ENCODE results near the gene RHO.
"Not testable (repeated sequence)": the region's sequence is repeated elsewhere in the genome, so short reads cannot be mapped to it uniquely, and the experiment has no call there.

RHO gene

DNA sequence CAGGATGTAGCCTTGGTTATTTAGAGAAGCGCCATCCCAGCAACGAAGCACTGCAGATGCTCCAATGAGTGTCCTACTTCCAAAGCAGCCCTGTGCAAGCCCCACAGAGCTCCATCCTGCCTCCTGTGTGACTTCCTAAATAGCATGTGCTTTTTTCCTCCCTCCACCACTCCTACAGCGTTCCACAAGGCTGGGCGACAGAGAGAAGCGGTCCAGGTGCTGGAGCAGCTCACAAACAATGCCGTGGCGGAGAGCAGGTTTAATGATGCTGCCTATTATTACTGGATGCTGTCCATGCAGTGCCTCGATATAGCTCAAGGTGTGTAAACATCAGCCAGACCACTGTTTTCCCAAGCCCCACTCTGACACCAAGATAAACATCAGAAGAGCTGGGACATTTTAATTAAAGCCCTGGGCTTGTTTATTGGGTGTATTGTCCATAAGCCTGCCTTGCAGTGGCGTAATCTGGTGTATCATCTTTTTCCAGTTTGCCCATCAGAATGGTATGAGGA, 22.2 kb upstream of the RHO start:
- TF ChIP-seq POLR2A (IDR thresholded peaks at IDR 0.05; ENCODE audit: low read depth, low read length) = no peak
- FAIRE-seq = no peak
- DNase-seq (ENCODE audit: insufficient read length, low spot score) = no peak

DNA sequence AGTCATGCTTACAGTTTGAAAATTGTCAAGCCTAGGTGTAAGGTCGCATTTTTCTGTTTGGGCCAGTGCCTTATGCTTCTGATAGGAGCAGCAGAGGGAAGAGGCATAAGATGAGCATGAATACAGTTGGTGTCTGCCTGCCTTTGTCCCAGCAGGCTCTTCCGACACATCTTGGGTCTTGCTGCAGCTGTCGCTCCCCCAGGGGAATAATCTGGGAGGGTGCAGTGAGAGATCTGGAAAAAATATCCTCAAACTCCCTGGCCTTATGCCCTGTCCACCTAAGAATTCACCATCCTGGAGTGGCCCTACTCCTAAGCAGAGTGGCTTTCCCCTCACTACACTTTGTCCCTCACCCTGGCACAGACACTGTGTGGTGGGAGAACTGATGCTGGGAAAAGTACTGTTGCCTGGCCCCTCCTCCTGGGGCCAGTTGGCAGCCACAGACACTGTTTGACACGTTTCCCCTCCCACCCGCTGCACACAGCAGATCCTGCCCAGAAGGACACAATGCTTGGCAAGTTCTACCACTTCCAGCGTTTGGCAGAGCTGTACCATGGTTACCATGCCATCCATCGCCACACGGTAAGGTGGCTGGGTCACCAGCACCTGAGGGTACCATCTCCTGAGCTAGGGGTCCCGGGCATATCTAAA, 21.1 kb upstream of the RHO start:
- no peak for TF ChIP-seq POLR2A (IDR thresholded peaks at IDR 0.05; ENCODE audit: low read depth, low read length)
- FAIRE-seq = no peak
- no peak for DNase-seq (ENCODE audit: insufficient read length, low spot score)

DNA sequence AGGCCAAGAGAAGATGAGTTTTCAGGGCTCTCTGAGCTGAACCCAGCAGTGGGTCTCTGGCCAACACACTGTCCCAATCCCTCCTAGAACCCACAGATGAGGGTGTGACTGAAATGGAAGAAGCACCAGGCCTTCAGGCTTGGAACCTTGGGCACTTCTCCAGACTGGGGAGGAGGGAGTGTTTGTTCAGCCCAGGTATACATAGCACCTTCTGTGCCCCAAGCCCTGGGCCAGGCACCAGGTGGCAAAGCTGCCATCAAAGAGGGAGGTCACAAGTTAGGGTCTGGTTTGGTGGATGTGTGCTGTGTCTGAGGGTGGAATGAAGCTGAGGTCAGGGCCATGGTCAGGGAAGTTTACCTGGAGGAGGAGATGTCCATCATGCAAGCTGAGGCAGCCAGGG, 15.8 kb upstream of the RHO start:
- FAIRE-seq (no peak), DNase-seq (ENCODE audit: insufficient read length, low spot score) (no peak)

DNA sequence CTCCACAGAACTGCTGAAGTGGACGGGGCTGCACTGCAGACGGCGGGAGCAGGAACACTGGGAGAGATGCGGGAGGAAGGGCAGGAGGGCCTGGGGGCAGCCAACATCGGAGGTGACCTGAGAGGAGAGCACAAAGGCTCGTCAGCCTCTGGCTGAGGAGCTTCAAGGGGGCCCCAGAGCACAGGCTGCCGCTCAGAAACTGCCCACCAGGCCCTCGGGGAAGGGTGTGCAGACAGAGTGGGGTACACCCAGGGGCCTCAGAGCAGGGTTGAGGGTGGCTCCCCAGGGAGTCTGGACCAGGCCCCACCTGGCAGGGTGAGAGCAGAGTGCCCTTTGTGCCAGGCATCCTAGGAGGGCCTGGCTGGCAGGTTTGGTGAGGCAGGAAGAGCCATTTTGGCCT, 14.7 kb upstream of the RHO start:
- FAIRE-seq = no peak
- no peak for DNase-seq (ENCODE audit: insufficient read length, low spot score)
- TF ChIP-seq POLR2A (IDR thresholded peaks at IDR 0.05; ENCODE audit: low read depth, low read length) = no peak

More for the DNA sequence above, 15.8 kb upstream of the RHO start:
- no peak for TF ChIP-seq POLR2A (IDR thresholded peaks at IDR 0.05; ENCODE audit: low read depth, low read length)

DNA sequence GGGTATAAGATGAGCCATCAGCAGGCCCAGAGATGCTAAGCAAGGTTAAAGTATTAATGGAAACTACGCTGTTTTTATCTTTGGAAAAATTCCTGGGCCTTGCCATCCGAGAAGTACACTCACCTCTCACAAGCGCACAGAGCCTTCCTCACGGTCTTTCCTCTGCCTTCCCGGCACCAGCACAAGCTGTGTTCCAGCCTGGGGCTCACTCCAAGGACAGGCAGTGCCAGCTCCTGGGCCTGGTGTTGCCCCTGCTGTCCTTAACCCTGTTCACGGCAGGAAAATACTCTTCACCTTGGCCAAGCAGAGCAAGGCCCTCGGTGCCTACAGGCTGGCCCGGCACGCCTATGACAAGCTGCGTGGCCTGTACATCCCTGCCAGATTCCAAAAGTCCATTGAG, 14.3 kb upstream of the RHO start:
- DNase-seq (ENCODE audit: insufficient read length, low spot score) (no peak), FAIRE-seq (no peak)
- no peak for TF ChIP-seq POLR2A (IDR thresholded peaks at IDR 0.05; ENCODE audit: low read depth, low read length)

DNA sequence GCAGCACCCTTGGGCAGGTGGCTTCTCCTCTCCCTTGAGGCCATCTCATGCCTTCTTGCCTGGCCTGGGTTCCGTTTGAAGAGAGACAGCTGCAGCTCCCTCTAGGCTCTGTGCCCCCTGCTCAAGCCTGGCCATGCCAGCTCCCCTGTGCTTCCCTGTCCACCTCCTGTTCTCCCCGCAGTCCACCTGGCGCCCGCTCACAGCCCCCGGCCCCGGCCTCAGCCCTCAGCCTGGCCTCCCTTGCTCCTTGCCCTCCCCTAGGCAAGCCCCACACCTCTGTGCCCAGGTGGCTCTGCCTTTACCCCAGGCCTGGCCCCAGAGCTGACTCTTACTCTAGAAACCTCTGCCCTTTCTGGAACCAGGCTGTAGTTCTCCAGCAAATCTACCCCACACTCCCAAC, 13.9 kb upstream of the RHO start:
- DNase-seq (ENCODE audit: insufficient read length, low spot score) (no peak), FAIRE-seq (no peak)
- TF ChIP-seq POLR2A (IDR thresholded peaks at IDR 0.05; ENCODE audit: low read depth, low read length) = no peak

DNA sequence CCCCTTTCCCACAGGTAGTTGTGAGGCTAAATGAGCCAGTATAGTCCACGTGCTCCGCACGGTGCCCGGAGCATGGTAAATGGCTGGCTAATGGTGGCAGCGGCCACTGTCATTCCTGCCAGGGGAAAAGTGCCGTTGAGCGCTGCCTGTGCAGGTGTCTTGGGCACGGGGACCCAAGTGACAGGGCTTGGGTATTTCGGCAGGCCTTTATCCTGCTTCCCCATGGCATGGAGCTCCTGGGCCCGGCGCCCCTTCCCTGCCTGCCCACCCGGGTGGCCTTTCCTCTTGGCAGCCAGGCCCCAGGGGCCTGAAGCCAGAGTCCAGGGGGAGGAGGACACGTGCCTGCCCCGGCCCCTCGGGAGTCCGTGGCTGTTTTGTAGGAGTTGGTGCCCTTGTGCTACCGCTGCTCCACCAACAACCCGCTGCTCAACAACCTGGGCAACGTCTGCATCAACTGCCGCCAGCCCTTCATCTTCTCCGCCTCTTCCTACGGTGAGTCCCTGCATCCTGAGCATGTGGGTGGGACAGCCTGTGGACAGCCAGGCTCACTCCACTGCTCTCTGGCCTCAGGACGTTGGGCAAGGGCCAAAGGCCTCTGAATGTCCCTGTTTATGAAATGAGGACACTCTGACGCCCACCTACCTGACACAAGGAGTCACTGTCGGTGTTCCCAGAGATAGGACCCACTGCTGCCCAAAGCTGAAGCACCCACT, 13.2 kb upstream of the RHO start:
- DNase-seq (ENCODE audit: insufficient read length, low spot score); FAIRE-seq: not testable (repeated sequence)

DNA sequence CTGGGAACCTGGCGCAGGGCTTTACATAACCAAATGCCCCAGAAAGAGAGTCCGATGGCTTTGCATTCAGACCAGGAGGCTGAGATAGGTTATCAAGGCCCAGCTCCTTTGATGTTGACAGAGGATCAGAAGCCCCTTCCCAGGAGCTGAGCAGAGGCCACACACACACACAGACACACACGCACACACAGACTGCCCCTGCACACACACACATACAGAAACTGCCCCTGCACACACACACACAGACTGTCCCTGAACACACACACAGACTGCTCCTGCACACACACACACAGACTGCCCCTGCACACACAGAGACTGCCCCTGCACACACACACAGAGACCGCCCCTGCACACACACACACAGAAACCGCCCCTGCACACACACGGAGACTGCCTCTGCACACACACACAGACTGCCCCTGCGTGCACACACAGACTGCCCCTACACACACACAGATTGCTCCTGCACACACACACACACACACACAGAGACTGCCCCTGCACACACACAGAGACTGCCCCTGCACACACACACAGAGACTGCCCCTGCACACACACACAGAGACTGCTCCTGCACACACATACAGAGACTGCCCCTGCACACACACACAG, 12.5 kb upstream of the RHO start:
- not testable (repeated sequence) for FAIRE-seq; DNase-seq (ENCODE audit: insufficient read length, low spot score)

DNA sequence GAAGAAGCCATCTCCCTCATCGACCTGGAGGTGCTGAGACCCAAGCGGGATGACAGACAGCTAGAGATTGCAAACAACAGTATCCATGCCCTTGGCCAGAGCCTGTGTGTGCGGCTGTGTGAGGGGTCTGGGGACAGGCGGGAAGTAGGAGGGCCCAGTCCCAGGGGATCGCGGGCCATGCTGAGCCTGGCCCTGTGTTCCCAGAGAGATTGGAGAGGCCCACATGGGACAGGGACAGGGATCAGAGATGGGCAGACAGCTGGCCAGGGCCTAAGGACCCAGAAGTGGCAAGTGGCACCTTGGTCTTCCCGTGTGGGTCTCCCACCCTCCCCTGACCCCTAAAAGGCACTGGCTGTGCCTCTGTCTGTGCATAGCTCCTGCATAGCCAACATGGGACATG, 10.9 kb upstream of the RHO start:
- DNase-seq (ENCODE audit: insufficient read length, low spot score) (no peak), FAIRE-seq (no peak)
- TF ChIP-seq POLR2A (IDR thresholded peaks at IDR 0.05; ENCODE audit: low read depth, low read length) = no peak

DNA sequence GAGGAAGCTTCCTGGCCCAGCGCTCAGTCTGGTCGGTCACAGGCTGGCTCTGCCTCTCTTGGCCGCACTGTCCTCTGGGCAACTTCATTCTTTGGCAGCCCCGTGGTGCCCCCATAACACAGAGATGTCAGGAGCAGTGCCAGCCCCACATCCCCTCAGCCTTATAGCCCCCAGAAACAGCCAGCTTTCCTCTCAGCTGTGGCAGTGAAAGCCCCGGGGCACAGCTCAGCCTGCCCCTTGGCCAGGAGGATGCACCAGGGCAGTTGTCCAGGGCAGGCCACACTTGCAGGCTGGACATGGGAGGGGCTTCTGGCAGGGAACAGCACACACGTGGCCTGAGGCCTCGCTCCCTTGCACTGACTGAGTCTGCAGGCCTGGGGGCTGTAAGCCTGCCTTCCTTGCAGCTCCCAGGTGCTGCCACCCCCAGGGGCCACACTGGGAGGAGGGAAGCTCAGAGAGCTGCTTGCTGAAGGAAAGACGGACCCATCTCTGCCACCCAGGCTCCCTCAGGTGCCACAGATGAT, 10.3 kb upstream of the RHO start:
- no peak for FAIRE-seq
- no peak for TF ChIP-seq POLR2A (IDR thresholded peaks at IDR 0.05; ENCODE audit: low read depth, low read length)
- DNase-seq (ENCODE audit: insufficient read length, low spot score) = no peak

DNA sequence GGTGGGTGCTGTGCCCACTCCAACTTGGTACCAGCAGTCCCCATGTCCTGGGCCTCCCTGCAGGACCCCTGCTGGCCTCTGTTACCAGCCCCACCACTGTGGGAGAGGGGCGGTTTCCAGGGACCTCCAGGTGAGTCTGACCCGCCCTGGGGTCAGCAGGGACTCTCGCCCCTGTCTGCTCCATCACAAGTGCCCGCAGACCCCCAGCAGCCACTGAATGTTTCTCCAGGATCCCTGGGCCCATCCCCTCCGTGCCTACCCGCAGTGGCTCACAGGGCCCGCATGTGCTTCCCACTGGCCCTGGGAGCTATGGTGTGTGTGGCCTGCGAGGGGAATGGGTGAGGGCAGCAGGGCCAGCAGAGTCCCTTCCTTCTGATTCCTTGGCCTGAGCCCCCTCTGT, 9.9 kb upstream of the RHO start:
- no peak for DNase-seq (ENCODE audit: insufficient read length, low spot score)
- no peak for FAIRE-seq

DNA sequence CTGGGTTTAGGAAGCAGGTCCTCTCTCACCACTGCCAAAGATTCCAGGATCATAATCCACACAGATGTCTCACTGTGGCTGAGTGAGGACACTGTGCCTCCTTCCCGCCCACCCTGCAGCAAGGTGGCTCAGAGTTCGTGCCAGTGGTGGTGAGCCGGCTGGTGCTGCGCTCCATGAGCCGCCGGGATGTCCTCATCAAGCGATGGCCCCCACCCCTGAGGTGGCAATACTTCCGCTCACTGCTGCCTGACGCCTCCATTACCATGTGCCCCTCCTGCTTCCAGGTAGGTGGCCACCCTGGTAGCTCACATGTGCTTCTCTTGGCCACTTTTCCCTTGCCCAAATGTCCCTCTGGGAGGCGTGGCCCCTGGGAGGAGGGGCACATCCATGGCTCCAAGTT, 9.0 kb upstream of the RHO start:
- FAIRE-seq = no peak
- no peak for DNase-seq (ENCODE audit: insufficient read length, low spot score)
- TF ChIP-seq POLR2A (IDR thresholded peaks at IDR 0.05; ENCODE audit: low read depth, low read length) = no peak

More for the DNA sequence above, 9.9 kb upstream of the RHO start:
- no peak for TF ChIP-seq POLR2A (IDR thresholded peaks at IDR 0.05; ENCODE audit: low read depth, low read length)

DNA sequence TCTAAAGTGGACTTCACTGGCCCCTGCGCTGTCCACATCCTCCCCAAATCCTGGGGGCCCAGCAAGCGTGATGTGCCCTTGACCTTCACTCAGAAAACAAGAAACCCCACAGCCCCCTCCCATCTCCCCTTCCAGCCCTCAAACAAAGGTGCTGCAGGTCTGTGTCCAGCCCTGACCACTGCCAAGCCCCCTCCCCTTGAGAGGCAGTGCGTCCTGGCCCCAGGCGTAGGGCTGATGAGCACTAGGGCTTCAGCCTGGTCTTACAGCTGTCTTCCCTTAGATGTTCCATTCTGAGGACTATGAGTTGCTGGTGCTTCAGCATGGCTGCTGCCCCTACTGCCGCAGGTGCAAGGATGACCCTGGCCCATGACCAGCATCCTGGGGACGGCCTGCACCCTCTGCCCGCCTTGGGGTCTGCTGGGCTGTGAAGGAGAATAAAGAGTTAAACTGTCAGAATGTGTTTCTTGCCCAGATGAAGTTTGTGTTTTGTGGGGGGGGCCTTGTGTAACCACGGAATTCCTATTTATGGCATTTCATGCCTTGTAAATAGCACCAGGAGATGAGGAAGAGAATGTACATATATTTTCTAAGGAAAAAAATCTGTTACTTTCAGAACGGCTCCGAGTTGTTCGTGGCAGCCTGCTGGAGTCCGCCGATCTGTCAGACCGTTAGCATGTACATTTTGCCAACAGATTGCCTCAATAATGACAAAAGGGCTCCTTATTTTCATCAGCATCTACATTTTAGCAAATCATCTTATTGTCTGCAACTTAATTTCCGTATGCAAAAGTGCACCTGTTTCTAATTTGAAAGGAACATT, 8.3 kb upstream of the RHO start:
- DNase-seq (ENCODE audit: insufficient read length, low spot score) (no peak), FAIRE-seq (no peak)
- no peak for TF ChIP-seq POLR2A (IDR thresholded peaks at IDR 0.05; ENCODE audit: low read depth, low read length)

DNA sequence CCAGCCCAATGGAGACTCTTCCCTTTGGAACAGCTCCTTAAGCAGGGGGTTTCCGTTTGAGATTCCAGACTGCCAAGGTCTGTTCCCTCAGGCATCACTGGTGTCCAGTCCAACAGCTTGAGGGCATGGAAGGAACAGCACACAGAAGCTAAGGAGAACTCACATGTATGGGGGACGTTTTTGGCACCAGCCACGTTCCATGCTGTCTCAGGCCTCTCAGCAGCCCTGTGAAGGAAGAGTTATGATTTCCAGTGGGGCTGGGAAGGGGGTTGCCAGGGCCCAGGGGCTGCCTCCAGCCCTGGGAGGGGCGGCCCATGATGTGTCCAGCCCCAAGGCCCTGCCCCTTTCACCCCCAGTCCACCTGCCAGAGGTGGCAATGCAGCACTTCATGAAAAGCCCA, 7.5 kb upstream of the RHO start:
- FAIRE-seq (no peak), DNase-seq (ENCODE audit: insufficient read length, low spot score) (no peak)

More for the DNA sequence above, 7.5 kb upstream of the RHO start:
- TF ChIP-seq POLR2A (IDR thresholded peaks at IDR 0.05; ENCODE audit: low read depth, low read length) = no peak
